NOMO-1 treated with DMSO at 0.1 percent for 48 hours (cell line): ENCODE data around the gene LMO2.
"Not testable (repeated sequence)": the region's sequence is repeated elsewhere in the genome, so short reads cannot be mapped to it uniquely, and the experiment has no call there.

Experiments
- DNase-seq: peaks from one replicate; lab custom pipeline; 2025; ENCODE audit not compliant: unreplicated experiment; lab: John Stamatoyannopoulos, UW

LMO2 gene

GRCh38 chr11:33863418-33864172 lies 28.3 kb downstream of the LMO2 start:
- no peak for DNase-seq

GRCh38 chr11:33861941-33862589 lies 29.8 kb downstream of the LMO2 start:
- DNase-seq: no peak

- DNase-seq: no peak
These were observed 30.5 kb downstream of the LMO2 start for GRCh38 chr11:33861386-33861785.

GRCh38 chr11:33860926-33861325 lies 30.9 kb downstream of the LMO2 start:
- no peak for DNase-seq

- DNase-seq: no peak
These were observed 32.6 kb downstream of the LMO2 start for GRCh38 chr11:33859306-33859705.

- peak; percentile 78 for DNase-seq
These were observed 33.9 kb downstream of the LMO2 start for GRCh38 chr11:33857933-33858371.

- no peak for DNase-seq
These were observed 36.4 kb downstream of the LMO2 start for GRCh38 chr11:33855500-33855899.

GRCh38 chr11:33848717-33849390 lies 43.0 kb downstream of the LMO2 start:
- no peak for DNase-seq

- DNase-seq: no peak
These were observed 44.6 kb downstream of the LMO2 start for GRCh38 chr11:33847251-33847650.

GRCh38 chr11:33844236-33844635 lies 47.6 kb downstream of the LMO2 start:
- no peak for DNase-seq

- no peak for DNase-seq
These were observed 48.9 kb downstream of the LMO2 start for GRCh38 chr11:33843018-33843417.

GRCh38 chr11:33842236-33842915 lies 49.5 kb downstream of the LMO2 start:
- DNase-seq: no peak

- not testable (repeated sequence) for DNase-seq
These were observed 53.6 kb downstream of the LMO2 start for GRCh38 chr11:33838234-33838633.

GRCh38 chr11:33837334-33837733 lies 54.5 kb downstream of the LMO2 start:
- DNase-seq: not testable (repeated sequence)

- peak; percentile 51 for DNase-seq
These were observed 56.6 kb downstream of the LMO2 start for GRCh38 chr11:33835143-33835878.

- no peak for DNase-seq
These were observed 59.2 kb downstream of the LMO2 start for GRCh38 chr11:33832676-33833075.

- no peak for DNase-seq
These were observed 60.8 kb downstream of the LMO2 start for GRCh38 chr11:33830903-33831648.

- peak; percentile 74 for DNase-seq
These were observed 62.3 kb downstream of the LMO2 start for GRCh38 chr11:33829430-33830141.
